GM19397 (cell line): Measurements from ENCODE around the gene SNORC.
"Not testable (repeated sequence)": the region's sequence is repeated elsewhere in the genome, so short reads cannot be mapped to it uniquely, and the experiment has no call there.

Experiments
- ATAC-seq: cut with Tn5 transposase; IDR thresholded peaks from one replicate; pipeline ENCODE4 v1.9.1; 2021; ENCODE audit warnings: mild to moderate bottlenecking, moderate library complexity; ENCODE audit not compliant: unreplicated experiment

Gene SNORC

DNA sequence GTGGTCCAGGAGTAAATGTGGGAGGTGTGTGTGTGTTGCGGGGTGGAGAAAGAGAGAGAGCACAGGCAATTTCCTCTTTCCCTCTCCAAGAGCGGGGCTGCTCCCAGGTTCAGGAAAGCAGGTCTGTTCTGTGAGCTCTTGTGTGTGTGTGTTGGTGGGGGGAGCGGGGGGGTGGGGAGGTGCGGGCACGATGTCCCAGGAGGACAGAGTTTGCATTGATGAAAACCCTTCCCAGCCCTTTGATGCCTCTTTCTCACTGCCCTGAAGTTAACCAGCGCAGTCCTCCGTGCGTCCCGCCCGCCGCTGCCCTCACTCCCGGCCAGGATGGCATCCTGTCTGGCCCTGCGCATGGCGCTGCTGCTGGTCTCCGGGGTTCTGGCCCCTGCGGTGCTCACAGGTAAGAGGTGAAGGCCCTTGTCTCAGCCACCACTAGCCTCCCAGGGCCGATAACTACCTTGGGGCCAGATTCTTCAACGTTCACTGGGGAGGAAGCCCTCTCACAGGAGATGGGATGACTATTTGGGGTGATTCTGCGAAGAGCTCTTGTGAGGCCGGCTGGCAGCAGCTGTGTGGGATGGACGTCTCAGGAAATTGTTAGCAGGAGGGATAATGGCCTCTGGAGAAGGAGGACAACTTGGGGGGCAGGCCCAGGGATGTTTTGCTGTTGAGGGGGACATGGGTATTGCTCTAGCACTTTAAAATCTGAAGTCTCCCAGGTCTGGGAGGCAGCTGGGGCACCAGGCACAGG lies at the start of gene SNORC:
Gene SNORC (plus strand): TSS at position 247 of the 748 bp plus-strand sequence. CDS start 78 bp downstream, at position 325.
- no peak for ATAC-seq

DNA sequence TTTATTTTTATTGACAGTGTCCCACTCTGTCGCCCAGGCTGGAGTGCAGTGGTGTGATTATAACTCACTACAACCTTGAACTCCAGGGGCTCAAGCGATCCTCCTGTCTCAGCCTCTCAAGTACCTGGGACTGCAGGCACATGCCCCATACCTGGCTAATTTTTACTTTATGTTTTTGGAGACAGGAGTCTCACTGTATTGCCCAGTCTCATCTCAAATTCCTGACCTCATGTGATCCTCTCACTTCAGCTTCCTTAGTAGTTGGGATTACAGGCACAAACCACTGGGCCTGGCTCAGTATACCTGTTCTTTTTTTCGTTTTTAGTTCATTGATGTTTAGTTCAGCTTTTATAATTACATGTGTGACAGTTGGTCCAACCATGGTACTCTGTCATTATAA lies 40.1 kb upstream of the SNORC start:
- no peak for ATAC-seq

DNA sequence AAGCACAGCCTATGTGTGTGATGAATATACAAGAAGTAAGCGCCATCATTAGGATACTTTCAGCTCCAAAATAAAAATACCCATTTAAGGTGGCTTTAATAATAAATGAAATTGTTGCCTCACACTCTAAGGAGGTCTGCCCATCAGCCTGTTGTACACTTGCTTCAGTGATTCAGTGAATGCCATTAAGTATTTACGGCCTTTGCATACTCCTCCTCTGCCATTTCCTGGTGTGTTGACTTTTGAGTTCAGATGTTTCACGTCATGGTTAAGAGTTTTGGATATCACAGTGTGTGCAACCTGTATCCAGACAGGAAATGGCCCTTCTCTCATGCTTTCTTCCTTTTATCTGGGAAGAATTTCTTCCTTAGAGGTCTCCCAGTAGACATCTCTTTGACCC lies 38.6 kb upstream of the SNORC start:
- no peak for ATAC-seq

DNA sequence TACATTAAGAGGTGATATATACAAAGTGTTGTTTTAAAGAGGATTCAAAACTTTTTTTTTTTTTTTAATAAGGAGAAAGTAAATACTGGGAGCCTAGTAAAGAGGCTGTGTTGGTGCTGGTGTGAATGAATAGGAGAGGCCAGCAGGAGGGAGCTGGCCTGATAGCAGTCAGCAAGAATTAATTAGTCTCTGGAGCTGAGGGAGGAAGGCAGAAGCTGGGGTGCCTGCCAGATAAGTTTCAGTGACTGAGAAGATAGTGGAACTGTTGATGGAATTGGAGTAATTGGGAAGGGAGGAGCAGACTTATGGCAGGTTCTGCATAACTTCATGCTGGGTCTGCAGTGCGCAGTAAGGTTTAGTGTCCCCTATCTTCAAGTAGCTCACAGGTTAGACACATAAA lies 36.2 kb upstream of the SNORC start:
- ATAC-seq: no peak

DNA sequence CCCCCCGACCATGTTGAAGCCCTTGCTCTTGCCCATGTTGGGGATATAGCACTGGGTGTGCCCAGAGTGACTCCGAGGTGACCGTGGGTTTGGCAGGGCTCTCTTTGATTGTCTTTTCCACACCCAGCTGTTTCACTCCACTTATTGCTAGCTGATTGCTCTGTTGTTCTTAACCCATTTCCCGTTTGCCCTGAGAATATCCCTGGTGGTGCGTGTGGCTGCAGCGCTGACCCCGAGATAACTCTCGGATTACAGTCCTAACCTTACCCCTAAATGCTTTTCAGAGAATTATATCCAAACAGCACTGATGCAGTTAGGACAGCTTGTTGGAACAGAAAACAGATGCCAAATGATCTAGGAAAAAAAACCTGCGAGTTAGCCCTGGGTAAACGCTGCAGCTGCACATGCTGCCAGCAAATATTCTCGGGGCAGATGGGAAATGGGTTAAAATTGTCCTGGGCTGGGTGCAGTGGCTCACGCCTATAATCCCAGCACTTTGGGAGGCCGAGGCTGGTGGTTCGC lies 34.3 kb upstream of the SNORC start:
- ATAC-seq: no peak

DNA sequence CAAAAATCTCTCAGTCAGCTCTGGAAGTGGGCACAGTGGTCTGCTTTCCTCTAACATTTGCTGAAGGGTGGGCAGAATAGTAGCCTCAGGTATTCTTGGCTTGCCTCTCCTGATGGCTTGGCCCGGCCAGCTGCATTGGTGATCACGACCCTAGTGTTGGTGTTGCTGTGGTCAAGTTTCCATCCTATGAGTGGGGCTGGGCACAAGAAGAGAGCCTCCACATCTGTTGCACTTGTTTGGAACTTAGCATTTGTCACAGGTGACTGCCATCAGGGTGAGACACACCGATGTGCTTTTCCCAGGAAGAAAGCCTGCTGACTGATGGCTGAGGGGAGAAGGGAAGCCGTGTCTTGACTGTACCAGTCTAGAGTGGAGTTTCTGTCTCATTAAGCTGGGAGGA lies 33.1 kb upstream of the SNORC start:
- no peak for ATAC-seq

DNA sequence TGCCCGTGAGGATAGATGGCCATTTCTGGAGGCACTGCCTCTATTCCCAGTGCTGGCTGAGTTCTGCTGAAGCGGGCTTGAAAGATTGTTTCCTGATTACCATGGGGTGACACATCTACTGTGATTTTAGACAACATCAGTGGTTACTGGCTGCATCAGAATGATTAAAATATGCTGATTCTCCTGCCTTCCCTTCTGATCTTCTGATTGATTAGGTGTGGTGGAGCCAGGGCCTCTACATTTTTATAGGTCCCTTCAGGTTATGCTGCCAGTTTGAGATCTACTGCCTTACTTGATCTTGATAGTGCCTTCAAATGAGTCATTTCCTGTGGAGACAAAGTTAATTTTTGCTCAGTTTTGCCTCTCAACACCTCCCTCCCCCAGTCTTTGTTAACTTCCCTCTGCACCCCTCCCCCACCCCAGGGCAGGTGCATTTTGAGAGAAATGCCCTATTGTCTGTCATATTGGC lies 31.6 kb upstream of the SNORC start:
- ATAC-seq: peak; percentile 52

DNA sequence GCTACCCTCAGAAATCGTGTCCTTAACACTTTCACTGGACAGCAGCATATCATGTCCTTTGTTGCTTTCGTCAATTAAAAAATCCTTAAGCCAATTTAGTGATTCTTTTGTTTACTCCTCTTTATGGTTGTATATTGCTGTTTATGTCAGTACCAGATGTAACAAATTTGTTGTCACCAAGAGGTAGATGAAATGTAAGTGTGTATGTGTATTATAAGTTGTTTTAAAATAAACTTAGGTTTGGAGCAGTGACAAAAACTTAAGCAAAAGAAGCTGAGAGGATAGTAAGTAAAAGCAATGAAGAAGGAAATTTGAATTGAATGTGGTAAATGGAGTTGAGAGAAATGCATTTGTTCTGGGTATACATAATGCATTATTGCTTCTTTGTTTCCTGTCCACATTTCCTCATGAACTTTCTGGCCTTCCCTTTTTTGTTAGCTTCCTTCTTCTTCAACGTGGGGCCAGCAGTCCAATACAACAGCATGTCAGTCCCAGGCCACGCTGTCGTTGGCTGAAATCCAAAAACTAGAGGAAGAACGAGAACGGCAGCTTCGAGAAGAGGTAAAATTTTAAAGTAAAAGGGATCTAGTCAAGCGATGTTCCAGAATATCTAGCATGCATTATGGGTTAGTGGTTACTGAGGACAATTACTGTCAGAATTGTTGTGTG lies 30.5 kb upstream of the SNORC start:
- no peak for ATAC-seq

DNA sequence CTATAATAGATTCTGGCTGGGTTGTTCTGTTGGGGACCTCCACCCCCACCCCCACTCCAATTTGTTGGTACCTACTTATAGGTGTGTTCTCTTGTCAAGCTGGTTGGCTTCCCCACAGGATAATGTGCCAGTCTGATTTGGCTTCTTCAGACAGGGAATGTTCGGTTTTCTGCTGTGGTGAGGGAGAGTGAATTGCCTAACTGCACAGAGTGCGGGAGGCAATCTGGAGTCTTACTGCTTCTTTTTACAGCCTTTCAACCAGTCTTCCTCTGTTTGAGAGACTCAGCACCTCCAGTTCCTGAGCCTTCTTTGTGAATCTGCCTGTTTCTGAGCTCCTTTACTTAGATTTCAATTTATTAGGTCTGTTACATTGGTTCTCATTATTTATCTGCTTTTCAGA lies 27.4 kb upstream of the SNORC start:
- no peak for ATAC-seq

DNA sequence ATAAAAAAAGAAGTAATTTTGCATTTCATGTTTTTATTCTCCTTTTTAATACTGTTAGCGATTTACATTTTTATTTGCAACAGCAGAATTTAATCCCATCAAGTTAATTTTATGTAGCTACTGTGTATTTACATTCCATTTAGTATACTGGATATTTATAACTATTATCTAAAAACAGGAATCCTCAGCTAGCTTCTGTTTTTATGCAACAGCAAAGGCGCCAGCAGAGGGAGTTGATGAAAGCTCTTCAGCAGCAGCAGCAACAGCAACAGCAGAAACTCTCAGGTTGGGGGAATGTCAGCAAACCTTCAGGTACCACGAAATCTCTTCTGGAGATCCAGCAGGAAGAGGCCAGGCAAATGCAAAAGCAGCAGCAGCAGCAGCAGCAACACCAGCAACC lies 26.2 kb upstream of the SNORC start:
- no peak for ATAC-seq

DNA sequence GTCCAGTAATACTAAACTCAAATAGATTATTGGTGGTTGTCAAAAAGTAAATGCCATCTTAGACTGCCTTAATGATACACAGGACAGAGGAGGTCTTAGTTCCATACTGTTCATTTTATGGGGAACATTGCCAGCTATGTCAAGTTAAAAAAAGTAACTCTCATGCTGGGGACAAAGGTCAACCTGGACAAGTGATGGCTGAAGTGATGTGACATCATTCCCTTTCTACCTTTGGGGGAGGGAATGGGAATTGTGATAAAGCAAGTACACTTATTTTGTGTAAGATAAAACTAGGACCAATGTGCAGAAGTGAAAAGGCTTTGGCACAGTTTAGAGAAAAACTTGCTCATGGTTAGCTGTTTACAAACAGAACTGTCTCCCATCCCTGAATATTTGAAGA lies 24.0 kb upstream of the SNORC start:
- ATAC-seq: no peak

DNA sequence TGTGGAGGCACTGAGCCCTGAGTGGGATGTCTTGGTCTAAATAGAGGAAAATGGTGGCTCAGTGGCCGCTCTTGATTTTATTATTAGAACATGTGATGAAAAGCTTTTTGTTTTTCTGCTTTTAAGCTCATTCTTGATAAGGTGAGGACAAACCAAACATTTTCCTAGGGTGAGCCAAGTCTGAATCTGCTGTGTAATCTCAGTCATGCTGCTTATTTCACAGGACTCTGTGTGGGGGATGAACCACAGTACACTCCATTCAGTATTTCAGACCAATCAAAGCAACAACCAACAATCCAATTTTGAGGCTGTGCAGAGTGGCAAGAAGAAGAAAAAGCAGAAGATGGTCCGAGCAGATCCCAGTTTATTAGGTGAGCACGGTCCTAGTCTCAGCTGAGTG lies 20.0 kb upstream of the SNORC start:
- ATAC-seq: no peak

DNA sequence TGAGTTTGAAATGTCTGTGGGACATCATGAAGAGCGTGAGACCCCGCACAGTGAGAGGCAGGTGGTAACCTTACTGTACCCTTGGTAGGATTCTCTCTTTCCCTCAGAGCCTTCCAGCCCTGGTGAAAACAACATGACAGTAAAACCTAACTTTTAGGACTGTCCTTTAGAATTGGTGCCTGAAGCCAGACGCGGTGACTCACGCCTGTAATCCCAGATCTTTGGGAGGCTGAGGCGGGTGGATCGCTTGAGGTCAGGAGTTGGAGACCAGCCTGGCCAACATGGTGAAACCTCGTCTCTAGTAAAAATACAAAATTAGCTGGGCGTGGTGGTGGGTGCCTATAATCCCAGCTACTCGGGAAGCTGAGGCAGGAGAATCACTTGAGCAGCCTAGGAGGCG lies 18.0 kb upstream of the SNORC start:
- not testable (repeated sequence) for ATAC-seq

DNA sequence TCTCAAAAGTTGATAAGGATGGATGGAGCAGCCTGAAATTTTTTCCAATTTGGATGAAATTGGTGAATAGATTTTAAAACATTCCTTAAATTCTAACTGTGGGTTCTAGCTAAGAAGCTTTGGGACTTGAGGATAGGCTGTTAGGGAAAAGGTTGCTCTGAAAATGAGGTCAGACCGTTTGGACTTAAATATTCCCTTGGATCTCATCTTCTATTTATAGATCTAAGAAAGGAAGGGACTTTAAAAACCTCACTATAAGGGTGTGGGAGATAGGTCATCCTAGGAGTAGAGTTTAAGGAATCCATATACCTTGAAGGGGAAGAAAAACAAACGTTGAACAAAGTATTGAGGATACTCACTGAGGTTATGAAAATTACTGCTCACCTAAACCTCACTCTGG lies 17.4 kb upstream of the SNORC start:
- no peak for ATAC-seq

DNA sequence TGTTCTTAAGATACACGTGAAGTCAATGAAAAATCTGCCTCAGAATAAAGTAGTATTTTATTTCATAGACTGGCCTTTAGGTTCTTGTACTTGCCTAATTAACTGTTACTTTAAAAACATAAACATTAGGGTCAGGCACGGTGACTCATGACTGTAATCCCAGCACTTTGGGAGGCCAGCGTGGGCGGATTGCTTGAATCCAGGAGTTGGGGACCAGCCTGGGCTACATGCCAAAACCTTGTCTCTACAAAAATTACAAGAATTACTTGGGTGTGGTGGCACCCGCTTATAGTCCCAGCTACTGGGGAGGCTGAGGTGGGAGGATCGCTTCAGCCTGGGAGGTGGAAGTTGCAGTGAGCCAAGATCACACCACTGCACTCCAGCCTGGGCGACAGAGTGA lies 16.0 kb upstream of the SNORC start:
- ATAC-seq: no peak

DNA sequence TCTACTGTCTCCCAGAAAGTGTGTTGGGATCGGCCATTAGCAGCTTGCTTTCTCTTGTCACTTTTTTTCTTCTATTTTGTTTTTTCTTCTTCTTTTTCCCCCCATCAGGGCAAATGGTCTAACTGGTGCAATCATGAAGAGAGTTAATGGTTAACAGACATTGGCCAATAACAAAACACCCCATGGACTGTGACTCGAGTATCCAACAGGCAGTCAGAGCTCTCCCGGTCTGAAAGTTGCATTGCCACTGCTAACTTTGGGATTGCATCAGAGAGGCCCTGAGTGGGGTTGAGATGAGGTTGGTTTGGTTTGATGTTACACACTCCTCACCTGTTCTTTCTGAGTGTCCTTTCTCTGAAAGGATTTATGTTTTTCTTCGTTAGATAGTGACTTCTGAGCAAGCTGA lies 12.9 kb upstream of the SNORC start:
- no peak for ATAC-seq

DNA sequence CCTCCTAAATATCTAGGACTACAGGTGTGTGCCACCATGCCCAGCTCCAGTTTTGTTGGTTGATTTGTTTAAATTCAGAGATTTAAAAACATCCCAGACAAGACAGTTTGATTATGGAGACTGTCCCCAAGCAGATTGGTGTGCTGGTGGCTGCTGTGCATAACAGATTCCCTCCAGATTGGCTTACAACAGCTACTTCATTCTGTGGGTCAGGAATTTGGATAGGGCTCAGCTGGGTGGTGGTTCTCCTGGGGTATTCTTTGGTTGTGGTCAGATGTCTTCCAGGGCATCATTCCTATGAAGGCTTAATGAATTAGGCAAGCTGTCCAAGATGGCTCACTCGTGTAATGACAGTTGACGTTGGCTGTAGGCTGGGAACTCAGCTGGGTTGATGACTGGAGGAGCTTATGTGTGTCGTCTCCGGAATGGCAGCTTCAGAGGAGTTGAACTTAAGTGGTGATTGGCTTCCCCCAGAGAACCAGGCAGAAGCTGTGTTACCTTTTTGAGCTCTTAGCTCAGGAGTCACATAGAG lies 10.6 kb upstream of the SNORC start:
- ATAC-seq: no peak

DNA sequence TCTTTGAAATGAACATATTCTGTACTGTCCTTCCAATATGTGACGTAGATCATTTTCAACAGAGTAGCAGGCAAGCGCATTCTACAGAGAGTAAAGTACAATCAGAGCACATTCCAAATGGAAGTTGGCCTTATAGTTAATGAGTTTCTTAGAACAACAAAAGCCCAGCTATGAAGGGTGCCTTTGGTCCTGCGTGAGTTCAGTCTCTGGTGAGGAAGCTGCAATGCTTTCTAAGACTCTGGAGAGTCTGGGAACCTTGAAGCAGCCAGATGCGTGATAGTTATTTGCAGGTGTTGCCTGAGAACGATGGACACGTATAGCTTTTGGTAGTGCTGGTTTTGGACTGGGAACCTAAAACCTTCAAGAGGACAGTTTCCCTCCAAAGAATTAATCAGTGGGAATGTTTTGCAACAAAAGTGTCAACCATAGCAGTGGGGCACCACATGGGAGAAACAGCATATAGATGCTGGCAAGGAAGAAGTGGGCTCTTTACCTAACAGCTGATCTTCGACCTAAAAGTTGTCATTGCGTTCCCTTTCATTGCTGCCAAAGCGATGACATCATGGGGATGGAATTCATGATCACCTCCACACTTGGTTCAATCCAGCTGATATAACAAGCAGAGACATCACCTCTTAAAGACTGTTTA lies 9.3 kb upstream of the SNORC start:
- ATAC-seq: no peak

DNA sequence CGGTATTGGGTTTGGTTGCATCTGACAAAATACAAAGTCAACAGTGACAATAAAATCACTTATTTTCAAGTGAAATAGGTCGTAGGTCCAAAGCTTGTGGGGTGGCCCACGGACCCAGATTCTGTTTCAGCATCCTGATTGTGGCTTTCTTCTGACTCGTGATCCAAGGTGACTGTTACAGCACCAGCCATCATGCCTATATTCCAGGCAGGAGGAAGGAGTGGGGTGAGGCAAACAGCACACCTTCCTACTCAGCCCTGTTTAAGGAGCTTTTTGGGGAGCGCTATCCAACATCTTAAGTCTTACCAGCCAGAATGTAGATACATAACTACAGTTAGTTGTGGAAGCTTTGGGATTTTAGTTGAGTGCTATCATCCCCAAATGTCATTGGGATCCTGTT lies 8.7 kb upstream of the SNORC start:
- no peak for ATAC-seq

DNA sequence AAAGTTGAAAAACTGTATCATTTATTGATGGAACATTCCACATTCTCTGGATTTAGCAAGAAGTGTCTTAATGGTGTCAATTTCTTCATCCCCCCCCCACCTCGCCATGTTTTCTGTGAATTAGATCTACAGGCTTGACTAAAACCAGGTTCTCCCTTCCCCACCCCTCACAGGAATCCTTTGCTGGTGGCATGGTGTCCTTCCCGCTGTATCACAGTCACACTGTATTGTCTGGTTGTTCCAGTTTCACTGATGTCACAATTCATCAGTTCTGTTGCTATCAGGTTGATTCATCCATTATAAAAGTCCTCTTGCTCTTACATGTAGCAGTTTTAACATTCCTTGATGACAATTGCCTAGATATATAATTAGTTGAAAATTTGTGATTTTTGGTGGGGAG lies 6.1 kb upstream of the SNORC start:
- no peak for ATAC-seq

DNA sequence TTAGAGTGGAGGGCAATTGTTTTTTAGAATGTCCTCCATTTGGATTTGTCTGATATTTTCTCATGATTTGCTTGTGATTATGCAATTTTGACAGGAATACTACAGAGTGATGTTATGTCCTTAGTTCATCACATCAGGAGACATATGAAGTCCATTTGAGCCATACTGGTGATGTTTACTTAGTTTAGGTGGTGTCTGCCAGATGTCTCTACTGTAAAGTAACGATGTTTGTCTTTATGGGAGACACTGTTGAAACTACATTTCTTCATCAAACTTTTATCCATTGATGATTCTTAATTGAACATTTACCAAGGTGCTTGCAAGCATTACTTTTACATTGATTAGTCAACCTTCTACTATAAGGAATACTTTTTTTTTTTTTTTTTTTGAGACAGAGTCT lies 4.9 kb upstream of the SNORC start:
- no peak for ATAC-seq

DNA sequence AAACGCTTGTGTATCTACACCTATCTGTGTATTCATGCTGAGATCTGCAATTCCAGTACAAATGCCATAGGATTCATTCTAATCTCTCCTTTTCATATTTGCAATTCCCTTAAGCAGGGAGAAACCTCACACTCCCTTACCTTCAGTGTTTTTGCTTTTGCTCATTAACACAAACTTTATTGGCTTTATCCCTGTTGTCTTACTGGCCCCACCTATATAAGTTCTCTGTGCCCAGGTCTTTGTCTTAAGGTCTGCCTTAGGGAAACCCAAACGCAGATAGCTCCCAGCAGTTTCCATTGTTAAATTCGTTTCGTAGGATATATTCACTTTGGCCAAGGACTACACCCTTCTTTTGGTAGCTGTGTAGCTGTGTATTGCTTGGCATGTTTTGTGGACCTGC lies 4.0 kb upstream of the SNORC start:
- ATAC-seq: no peak
